ENCODE measurements around the gene UTP25.

The UTP25 gene

GRCh38 chr1:209854196-209854595 is 26.4 kb downstream of the UTP25 start:
- Histone ChIP-seq H3K4me1 (peaks cover 9% of the 10 kb centered on the region), H3K4me3 (ENCODE audit: low read depth, low read length) (no peak overlapping the region), H3K27me3 (no peaks in the 10 kb centered on the region), H3K9me3 (no peaks in the 10 kb centered on the region), H3K36me3 (peaks cover 47% of the 10 kb centered on the region)
- DNase-seq = no peak
- no peak for TF ChIP-seq CTCF (IDR thresholded peaks at IDR 0.05; ENCODE audit: low read depth, low read length)

GRCh38 chr1:209855006-209855405 is 27.2 kb downstream of the UTP25 start:
- Histone ChIP-seq H3K4me3 (ENCODE audit: low read depth, low read length) (no peak overlapping the region), H3K27me3 (no peaks in the 10 kb centered on the region), H3K36me3 (peaks cover 42% of the 10 kb centered on the region), H3K9me3 (no peaks in the 10 kb centered on the region), H3K4me1 (peaks cover 7% of the 10 kb centered on the region)
- no peak for DNase-seq
- TF ChIP-seq CTCF (IDR thresholded peaks at IDR 0.05; ENCODE audit: low read depth, low read length) = no peak

GRCh38 chr1:209855623-209856022 is 27.9 kb downstream of the UTP25 start:
- no peak for DNase-seq
- Histone ChIP-seq H3K9me3 (no peaks in the 10 kb centered on the region), H3K4me3 (ENCODE audit: low read depth, low read length) (no peak overlapping the region), H3K4me1 (peaks cover 1% of the 10 kb centered on the region), H3K27me3 (no peaks in the 10 kb centered on the region), H3K36me3 (peaks cover 38% of the 10 kb centered on the region)
- TF ChIP-seq CTCF (IDR thresholded peaks at IDR 0.05; ENCODE audit: low read depth, low read length) = no peak

GRCh38 chr1:209858561-209859103 is 30.9 kb downstream of the UTP25 start:
- Histone ChIP-seq H3K27me3 (no peaks in the 10 kb centered on the region), H3K4me3 (ENCODE audit: low read depth, low read length) (no peak overlapping the region), H3K9me3 (no peaks in the 10 kb centered on the region), H3K4me1 (peaks cover 15% of the 10 kb centered on the region), H3K36me3 (peaks cover 13% of the 10 kb centered on the region)
- no peak for DNase-seq
- no peak for TF ChIP-seq CTCF (IDR thresholded peaks at IDR 0.05; ENCODE audit: low read depth, low read length)

- Histone ChIP-seq H3K36me3 (no peaks in the 10 kb centered on the region), H3K4me1 (peaks cover 15% of the 10 kb centered on the region), H3K27me3 (no peaks in the 10 kb centered on the region), H3K9me3 (no peaks in the 10 kb centered on the region), H3K4me3 (ENCODE audit: low read depth, low read length) (no peak overlapping the region)
- peak; percentile 93 for DNase-seq
- peak; percentile 92 for TF ChIP-seq CTCF (IDR thresholded peaks at IDR 0.05; ENCODE audit: low read depth, low read length)
These were observed 32.6 kb downstream of the UTP25 start for GRCh38 chr1:209860293-209860881.

- Histone ChIP-seq H3K4me1 (peaks cover 15% of the 10 kb centered on the region), H3K36me3 (no peaks in the 10 kb centered on the region), H3K27me3 (no peaks in the 10 kb centered on the region), H3K9me3 (no peaks in the 10 kb centered on the region; the same call in 1 of the 2 replicates), H3K4me3 (ENCODE audit: low read depth, low read length) (no peak overlapping the region)
- no peak for TF ChIP-seq CTCF (IDR thresholded peaks at IDR 0.05; ENCODE audit: low read depth, low read length)
- no peak for DNase-seq
These were observed 33.5 kb downstream of the UTP25 start for GRCh38 chr1:209861242-209861641.

Data from BE2C (cell line).